Immature natural killer cell (primary cell): ENCODE results near the gene PPP2R5C. TPM values are rescaled to one million over a fixed set of nuclear protein-coding genes. Genes with fewer than 3 reads are reported as not detected.

ENCODE experiments used
- DNase-seq, 3 donors: peaks; one replicate each; pipeline ENCODE4 v3.0.0; 2022; ENCODE audit warnings: mixed read lengths in 1 of 3
- H3K27ac Mint-ChIP-seq, 6 donors: one replicate each; pipeline ENCODE4 v1.8.0; 2020; ENCODE audit warnings: mixed read lengths in 6 of 6, mild to moderate bottlenecking in 5 of 6, inconsistent platforms in 4 of 6, moderate library complexity in 3 of 6
- H3K27me3 Mint-ChIP-seq, 3 donors: one replicate each; pipeline ENCODE4 v1.8.0; 2020 to 2021; ENCODE audit warnings: low read depth in 3 of 3, mild to moderate bottlenecking in 3 of 3, mixed read lengths in 3 of 3, moderate library complexity in 3 of 3, inconsistent platforms in 1 of 3
- H3K36me3 Mint-ChIP-seq, 3 donors: one replicate each; pipeline ENCODE4 v1.8.0; 2020; ENCODE audit warnings: mixed read lengths in 3 of 3, inconsistent platforms in 2 of 3, mild to moderate bottlenecking in 2 of 3
- H3K4me1 Mint-ChIP-seq, 2 donors: one replicate each; pipeline ENCODE4 v1.8.0; 2020; ENCODE audit warnings: inconsistent platforms in 2 of 2, mild to moderate bottlenecking in 2 of 2, mixed read lengths in 2 of 2, moderate library complexity in 1 of 2
- H3K4me3 Mint-ChIP-seq, 5 donors: one replicate each; pipeline ENCODE4 v1.8.0; 2020; ENCODE audit warnings: mild to moderate bottlenecking in 5 of 5, mixed read lengths in 5 of 5, inconsistent platforms in 3 of 5, moderate library complexity in 3 of 5
- H3K9me3 Mint-ChIP-seq, 6 donors: one replicate each; pipeline ENCODE4 v1.8.0; 2020; ENCODE audit warnings: mild to moderate bottlenecking in 6 of 6, mixed read lengths in 6 of 6, inconsistent platforms in 4 of 6, moderate library complexity in 3 of 6
- polyA plus RNA-seq, 3 donors: library from polyadenylated mRNA; unstranded; fragments of 300-500 nt; fragmentation: Illumina TruSeq; gene quantifications; one replicate each; pipeline ENCODE4 v1.2.3, GENCODE V29; 2021

Gene PPP2R5C
- polyA plus RNA-seq, 3 donors from 2014 or later, result 214 to 250 (median 236) TPM

- Mint-ChIP-seq H3K36me3 (no peaks in the 10 kb centered on the region), H3K4me1 (peaks cover 26 to 27% of the 10 kb centered on the region in 2 donors), H3K9me3 (no peaks in the 10 kb centered on the region)
These were observed 189.2 kb downstream of the PPP2R5C start for GRCh38 chr14:101950516-101951215.

DNA sequence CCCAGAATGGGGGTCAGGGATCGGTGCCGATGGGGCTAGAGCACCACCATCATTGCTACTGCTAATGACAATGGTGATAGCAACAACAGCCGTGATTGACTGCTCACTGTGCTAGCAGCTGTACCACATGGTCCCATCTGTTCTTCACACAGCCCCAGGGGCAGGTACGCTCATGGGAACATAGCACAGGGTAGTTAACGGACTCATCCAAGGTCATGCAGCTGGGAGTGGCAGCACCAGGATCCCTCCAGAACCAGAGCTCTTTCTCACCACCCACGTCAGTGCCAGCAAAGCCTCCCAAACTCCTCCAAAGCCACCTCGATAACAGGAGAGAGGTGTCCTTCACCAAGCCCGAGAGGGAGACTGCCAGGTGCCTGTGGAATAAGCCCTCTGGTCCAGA lies 191.6 kb downstream of the PPP2R5C start:
- Mint-ChIP-seq H3K4me1 (peaks cover 12 to 13% of the 10 kb centered on the region in 2 donors), H3K27ac (peak overlapping the region in 1 of 6 donors; percentile 16)

More at GRCh38 chr14:101950516-101951215, 189.2 kb downstream of the PPP2R5C start:
- Mint-ChIP-seq H3K27me3 (peaks cover 11 to 25% (median 13%) of the 10 kb centered on the region in 3 donors), H3K4me3 (peak overlapping the region in 2 of 5 donors; percentile 7 to 46), H3K27ac (peak overlapping the region in 3 of 6 donors; percentile 21 to 66 (median 34))
- DNase-seq, result no peak

DNA sequence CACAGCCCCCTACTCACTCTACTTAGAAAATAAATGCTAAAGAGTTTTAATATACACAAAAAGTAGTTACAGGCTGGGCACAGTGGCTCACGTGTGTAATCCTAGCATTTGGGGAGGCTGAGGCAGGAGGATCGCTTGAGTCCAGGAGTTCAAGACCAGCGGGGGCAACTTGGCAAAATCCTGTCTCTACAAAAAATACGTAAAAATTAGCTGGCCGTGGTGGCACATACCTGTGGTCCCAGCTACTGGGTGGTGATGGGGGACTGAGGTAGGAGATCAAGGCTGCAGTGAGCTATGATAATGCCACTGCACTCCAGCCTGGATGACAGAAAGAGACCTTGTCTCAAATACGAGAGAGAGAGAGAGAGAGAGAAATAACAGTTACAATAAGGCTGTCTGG lies 193.0 kb downstream of the PPP2R5C start:
- H3K27ac Mint-ChIP-seq, result peak overlapping the region in 3 of 6 donors; percentile 17 to 71 (median 45)
- H3K9me3 Mint-ChIP-seq, result no peaks in the 10 kb centered on the region
- peaks cover 0 to 3% (median 0%) of the 10 kb centered on the region in 3 donors for H3K27me3 Mint-ChIP-seq
- H3K4me3 Mint-ChIP-seq, result no peak overlapping the region
- H3K36me3 Mint-ChIP-seq, result no peaks in the 10 kb centered on the region
- H3K4me1 Mint-ChIP-seq, result peaks cover 0 to under 1% of the 10 kb centered on the region in 2 donors
- DNase-seq, result no peak

More for the DNA sequence above, 191.6 kb downstream of the PPP2R5C start:
- no peak for DNase-seq
- no peaks in the 10 kb centered on the region for H3K36me3 Mint-ChIP-seq
- no peak overlapping the region for H3K4me3 Mint-ChIP-seq
- peaks cover 4 to 6% (median 5%) of the 10 kb centered on the region in 3 donors for H3K27me3 Mint-ChIP-seq
- no peaks in the 10 kb centered on the region for H3K9me3 Mint-ChIP-seq

GRCh38 chr14:101955695-101956161 lies 194.2 kb downstream of the PPP2R5C start:
- peaks cover 0 to 3% (median 0%) of the 10 kb centered on the region in 3 donors for H3K27me3 Mint-ChIP-seq
- H3K27ac Mint-ChIP-seq, result no peak overlapping the region
- H3K4me3 Mint-ChIP-seq, result no peak overlapping the region
- H3K36me3 Mint-ChIP-seq, result no peaks in the 10 kb centered on the region
- H3K4me1 Mint-ChIP-seq, result peaks cover 4 to 6% of the 10 kb centered on the region in 2 donors
- no peaks in the 10 kb centered on the region for H3K9me3 Mint-ChIP-seq
- no peak for DNase-seq

GRCh38 chr14:101956179-101956885 lies 194.8 kb downstream of the PPP2R5C start:
- no peak overlapping the region for H3K4me3 Mint-ChIP-seq
- H3K27ac Mint-ChIP-seq, result no peak overlapping the region
- peaks cover 0 to 5% (median 0%) of the 10 kb centered on the region in 3 donors for H3K27me3 Mint-ChIP-seq

DNA sequence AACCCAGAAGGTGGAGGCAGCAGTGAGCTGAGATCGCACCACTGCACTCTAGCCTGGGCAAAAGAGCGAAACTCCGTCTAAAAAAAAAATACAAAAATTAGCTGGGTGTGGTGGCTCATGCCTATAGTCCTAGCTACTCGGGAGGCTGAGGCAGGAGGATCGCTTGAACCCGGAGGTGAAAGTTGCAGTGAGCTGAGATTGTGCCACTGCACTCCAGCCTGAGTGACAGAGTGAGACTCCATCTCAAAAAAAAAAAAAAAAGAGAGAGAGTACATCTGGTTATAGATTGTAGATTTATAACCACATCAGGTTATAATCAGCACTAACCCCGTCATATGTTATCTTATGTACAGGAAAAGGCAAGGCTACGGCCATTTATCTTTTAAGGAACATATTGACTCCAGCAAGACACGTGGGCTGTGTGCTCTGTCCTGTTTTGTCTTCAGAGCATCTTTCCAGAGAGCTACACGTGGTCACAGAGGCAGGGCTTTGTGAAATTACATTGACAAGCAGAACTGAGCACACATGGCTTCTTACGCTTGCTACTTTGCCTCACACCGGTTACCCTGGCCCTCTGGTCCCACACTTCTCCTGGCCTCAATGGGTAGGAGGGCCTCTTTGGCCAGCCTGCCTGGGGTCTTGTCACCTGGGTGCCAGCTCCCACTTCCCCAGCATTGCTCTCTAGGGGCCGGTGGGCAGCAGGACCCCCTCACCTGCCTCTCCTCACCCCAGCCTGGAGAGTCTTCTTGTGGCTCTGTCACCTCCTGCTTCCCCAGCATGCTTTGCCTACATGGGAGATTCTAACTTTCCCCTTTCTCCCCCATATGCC lies 196.1 kb downstream of the PPP2R5C start:
- no peaks in the 10 kb centered on the region for H3K9me3 Mint-ChIP-seq
- DNase-seq, result no peak
- H3K36me3 Mint-ChIP-seq, result no peaks in the 10 kb centered on the region
- H3K4me1 Mint-ChIP-seq, result peaks cover 7 to 14% of the 10 kb centered on the region in 2 donors
- H3K27ac Mint-ChIP-seq, result no peak overlapping the region
- peaks cover 0 to 5% (median 0%) of the 10 kb centered on the region in 3 donors for H3K27me3 Mint-ChIP-seq
- no peak overlapping the region for H3K4me3 Mint-ChIP-seq

More at GRCh38 chr14:101956179-101956885, 194.8 kb downstream of the PPP2R5C start:
- Mint-ChIP-seq H3K36me3 (no peaks in the 10 kb centered on the region), H3K4me1 (peaks cover 7 to 12% of the 10 kb centered on the region in 2 donors), H3K9me3 (no peaks in the 10 kb centered on the region)
- DNase-seq, result no peak

GRCh38 chr14:101958418-101959180 lies 197.1 kb downstream of the PPP2R5C start:
- H3K4me1 Mint-ChIP-seq, result peaks cover 7 to 14% of the 10 kb centered on the region in 2 donors
- DNase-seq, result no peak
- H3K36me3 Mint-ChIP-seq, result no peaks in the 10 kb centered on the region
- peak overlapping the region in 1 of 6 donors; percentile 20 for H3K27ac Mint-ChIP-seq
- peaks cover 0 to 5% (median 0%) of the 10 kb centered on the region in 3 donors for H3K27me3 Mint-ChIP-seq
- H3K4me3 Mint-ChIP-seq, result no peak overlapping the region
- H3K9me3 Mint-ChIP-seq, result no peaks in the 10 kb centered on the region

DNA sequence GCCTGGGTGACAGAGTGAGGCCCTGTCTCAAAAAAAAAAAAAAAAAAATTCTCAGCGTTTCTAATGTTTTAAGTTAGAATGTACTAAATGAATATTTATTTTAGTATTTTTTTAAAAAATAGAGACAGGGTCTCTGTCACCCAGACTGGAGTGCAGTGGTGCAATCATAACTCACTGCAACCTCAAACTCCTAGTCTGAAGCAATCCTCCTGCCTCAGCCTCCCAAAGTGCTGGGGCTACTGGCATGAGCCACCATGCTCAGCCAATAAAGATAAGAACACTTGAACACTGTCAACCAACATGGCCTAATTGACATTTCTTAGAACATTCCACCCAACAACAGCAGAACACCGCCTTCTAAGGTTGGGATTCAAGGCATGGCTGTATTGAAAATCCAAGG lies 197.8 kb downstream of the PPP2R5C start:
- no peak for DNase-seq
- Mint-ChIP-seq H3K4me3 (no peak overlapping the region), H3K27ac (no peak overlapping the region), H3K27me3 (peaks cover 0 to 5% (median 0%) of the 10 kb centered on the region in 3 donors), H3K36me3 (no peaks in the 10 kb centered on the region), H3K4me1 (peaks cover 11 to 20% of the 10 kb centered on the region in 2 donors), H3K9me3 (no peaks in the 10 kb centered on the region)

GRCh38 chr14:101960225-101960624 lies 198.7 kb downstream of the PPP2R5C start:
- Mint-ChIP-seq H3K4me1 (peaks cover 13 to 21% of the 10 kb centered on the region in 2 donors), H3K27me3 (peaks cover 2 to 9% (median 2%) of the 10 kb centered on the region in 3 donors), H3K4me3 (no peak overlapping the region), H3K36me3 (no peaks in the 10 kb centered on the region), H3K27ac (peak overlapping the region in 1 of 6 donors; percentile 64), H3K9me3 (no peaks in the 10 kb centered on the region)
- peak; percentile 20 to 32 (median 24) for DNase-seq

DNA sequence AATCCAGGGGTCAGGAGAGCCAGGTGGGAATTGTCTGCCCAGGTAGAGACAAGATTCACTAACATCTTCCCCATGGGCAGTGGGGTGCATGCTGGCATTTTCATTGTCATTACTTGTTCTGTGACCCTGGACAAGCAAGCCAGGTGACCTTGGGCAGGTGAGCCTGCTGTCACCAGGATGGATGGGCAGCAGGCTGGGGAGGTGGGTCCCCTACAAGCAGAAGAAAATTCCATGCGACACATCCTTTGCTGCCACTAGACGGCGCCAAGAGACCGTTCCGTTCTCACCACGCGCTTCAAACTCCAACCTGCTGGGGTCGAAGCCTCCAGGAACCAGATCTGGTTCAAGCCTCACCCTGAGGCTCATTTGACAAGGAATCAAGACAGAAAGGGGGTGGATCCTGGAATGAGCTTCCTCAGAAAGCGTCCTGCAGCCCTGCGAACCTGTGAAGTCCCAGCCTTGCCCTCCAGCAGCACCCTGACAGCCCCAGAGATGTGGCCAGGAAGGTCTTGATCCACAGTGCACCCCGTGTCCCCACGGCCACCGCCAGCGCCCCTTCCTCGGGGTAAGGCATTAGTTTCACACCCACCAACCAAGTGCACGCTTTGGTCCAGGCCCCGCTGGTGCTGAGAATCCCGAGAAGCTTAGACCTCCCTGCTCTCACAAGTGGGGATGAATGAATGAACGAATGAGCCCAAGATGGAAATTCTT lies 199.7 kb downstream of the PPP2R5C start:
- Mint-ChIP-seq H3K9me3 (no peaks in the 10 kb centered on the region), H3K4me1 (peaks cover 21 to 31% of the 10 kb centered on the region in 2 donors), H3K4me3 (peak overlapping the region in 1 of 5 donors; percentile 31)

GRCh38 chr14:101961746-101962502 lies 200.4 kb downstream of the PPP2R5C start:
- Mint-ChIP-seq H3K9me3 (no peaks in the 10 kb centered on the region), H3K36me3 (no peaks in the 10 kb centered on the region), H3K27ac (no peak overlapping the region), H3K4me3 (no peak overlapping the region), H3K4me1 (peaks cover 25 to 38% of the 10 kb centered on the region in 2 donors), H3K27me3 (peaks cover 2 to 14% (median 3%) of the 10 kb centered on the region in 3 donors)
- no peak for DNase-seq

More for the DNA sequence above, 199.7 kb downstream of the PPP2R5C start:
- Mint-ChIP-seq H3K36me3 (no peaks in the 10 kb centered on the region), H3K27ac (peak overlapping the region in 4 of 6 donors; percentile 6 to 84 (median 44)), H3K27me3 (peaks cover 2 to 14% (median 3%) of the 10 kb centered on the region in 3 donors)
- peak; percentile 63 to 76 (median 75) for DNase-seq

- peaks cover 27 to 44% of the 10 kb centered on the region in 2 donors for H3K4me1 Mint-ChIP-seq
- no peak overlapping the region for H3K27ac Mint-ChIP-seq
- no peak overlapping the region for H3K4me3 Mint-ChIP-seq
- no peaks in the 10 kb centered on the region for H3K9me3 Mint-ChIP-seq
- peaks cover 2 to 15% (median 3%) of the 10 kb centered on the region in 3 donors for H3K27me3 Mint-ChIP-seq
- DNase-seq, result no peak
- H3K36me3 Mint-ChIP-seq, result no peaks in the 10 kb centered on the region
These were observed 201.0 kb downstream of the PPP2R5C start for GRCh38 chr14:101962503-101962874.
